Measurements from ENCODE around the gene CTNNAL1. TPM values are rescaled to one million over a fixed set of nuclear protein-coding genes. Genes with fewer than 3 reads are reported as not detected.

CTNNAL1 gene
- total and polyA plus RNA-seq, 2 of the 8 experiments (the other 6 are each of a cell fraction or from before 2014, with no cell fraction given): 23.2 to 66.1 TPM

DNA sequence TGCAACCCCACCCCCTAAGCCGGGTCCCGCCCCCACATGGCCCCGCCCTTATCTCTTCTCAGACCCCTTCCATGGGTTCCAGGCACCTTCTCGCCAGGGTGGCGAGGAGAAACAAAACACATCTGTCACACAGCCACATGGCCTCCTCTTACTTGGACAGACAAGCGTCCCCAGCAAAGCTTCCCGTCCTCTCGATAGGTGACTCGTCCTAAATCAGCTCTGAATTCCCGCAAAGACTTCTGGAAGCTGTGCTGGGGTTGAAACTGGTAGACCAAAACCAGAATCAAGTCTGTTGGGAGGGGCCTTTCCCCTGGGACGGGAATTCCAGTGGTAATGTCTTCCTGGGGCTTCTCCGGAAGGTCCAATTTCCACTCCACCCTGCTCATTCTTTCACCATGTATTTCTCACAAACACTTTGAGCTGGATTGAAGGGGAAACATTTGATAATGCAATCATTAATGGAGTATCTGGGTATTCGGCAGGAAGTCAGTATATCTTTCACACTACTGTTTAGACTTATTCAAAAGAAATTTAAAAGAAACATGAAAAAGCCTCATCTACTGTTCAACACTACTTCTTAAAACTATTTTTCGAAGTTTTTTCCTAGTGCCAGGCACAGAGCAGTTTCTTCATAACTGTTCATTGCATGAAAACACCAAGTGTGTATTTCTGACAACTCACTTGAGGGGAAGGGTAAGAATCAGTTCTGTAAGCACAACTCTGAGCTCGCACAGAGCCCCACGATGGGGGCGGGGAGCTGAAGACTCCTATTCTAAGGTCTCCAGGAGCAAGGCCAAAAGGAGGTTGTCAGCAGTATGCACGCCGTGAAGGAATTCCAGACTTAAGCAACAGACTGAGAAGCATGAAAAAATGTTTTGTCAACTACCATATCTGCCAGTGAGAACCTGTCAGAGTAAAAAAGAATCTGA is 644 bp upstream of the CTNNAL1 start (continued):
- TF ChIP-seq GTF2F1 (IDR thresholded peaks at IDR 0.05; ENCODE audit: borderline replicate concordance, low read depth, low read length) (no peak), SUZ12 (IDR thresholded peaks at IDR 0.05; ENCODE audit: low read length) (no peak), SRF (IDR thresholded peaks at IDR 0.05; ENCODE audit: low read depth, low read length) (no peak), BRCA1 (IDR thresholded peaks at IDR 0.05; ENCODE audit: low read depth, low read length) (no peak), BCL11A (IDR thresholded peaks at IDR 0.05; ENCODE audit: low read depth in 2 of 2, low read length in 2 of 2) (no peak), CTBP2 (IDR thresholded peaks at IDR 0.05; ENCODE audit: borderline replicate concordance, insufficient read depth, insufficient read length, low read length) (no peak), ASH2L (IDR thresholded peaks at IDR 0.05; ENCODE audit: low read length) (no peak), SIX5 (IDR thresholded peaks at IDR 0.05; ENCODE audit: low read depth, low read length) (no peak), TBP (IDR thresholded peaks at IDR 0.05; ENCODE audit: low read depth, low read length) (no peak), TEAD4 (IDR thresholded peaks at IDR 0.05; ENCODE audit: low read depth, low read length) (no peak), EP300 (IDR thresholded peaks at IDR 0.05; ENCODE audit: borderline replicate concordance in 1 of 2, low read depth in 2 of 2, low read length in 2 of 2) (no peak), POU5F1 (IDR thresholded peaks at IDR 0.05; ENCODE audit: low read depth, low read length) (no peak), CHD2 (IDR thresholded peaks at IDR 0.05; ENCODE audit: low read length) (no peak), SIN3A (conservative IDR thresholded peaks at IDR 0.05 in 1 of 2, IDR thresholded peaks at IDR 0.05 in 1 of 2; ENCODE audit: low read depth in 1 of 2, low read length in 2 of 2) (peak in 1 of 2 experiments; percentile 63; a peak in 1 of 4 replicates), KDM4A (IDR thresholded peaks at IDR 0.05; ENCODE audit: low read depth, low read length, severe bottlenecking) (peak; percentile 13), ZNF274 (IDR thresholded peaks at IDR 0.05; ENCODE audit: borderline replicate concordance, extremely low read depth, low read length) (no peak), USF2 (IDR thresholded peaks at IDR 0.05; ENCODE audit: low read length) (no peak), NRF1 (IDR thresholded peaks at IDR 0.05; ENCODE audit: low read depth, low read length) (no peak), JUND (IDR thresholded peaks at IDR 0.05; ENCODE audit: low read length) (no peak)
